ENCODE data around the gene AFF2.

The AFF2 gene

GRCh38 chrX:149007423-149007822, 507.0 kb downstream of the AFF2 start:
- DNase-seq (ENCODE audit: low read depth, low spot score) = no peak

GRCh38 chrX:149010013-149010852, 509.8 kb downstream of the AFF2 start:
- no peak for DNase-seq (ENCODE audit: low read depth, low spot score)

- DNase-seq (ENCODE audit: low read depth, low spot score) = no peak
Measured at GRCh38 chrX:149010853-149011224, 510.4 kb downstream of the AFF2 start.

GRCh38 chrX:149013081-149013480, 512.7 kb downstream of the AFF2 start:
- DNase-seq (ENCODE audit: low read depth, low spot score) = no peak

- no peak for DNase-seq (ENCODE audit: low read depth, low spot score)
Measured at GRCh38 chrX:149021159-149021558, 520.7 kb downstream of the AFF2 start.

- DNase-seq (ENCODE audit: low read depth, low spot score) = no peak
Measured at GRCh38 chrX:149022485-149022884, 522.1 kb downstream of the AFF2 start.

- no peak for DNase-seq (ENCODE audit: low read depth, low spot score)
Measured at GRCh38 chrX:149032449-149032848, 532.0 kb downstream of the AFF2 start.

- DNase-seq (ENCODE audit: low read depth, low spot score) = no peak
Measured at GRCh38 chrX:149036086-149036485, 535.7 kb downstream of the AFF2 start.

- no peak for DNase-seq (ENCODE audit: low read depth, low spot score)
Measured at GRCh38 chrX:149037281-149037870, 537.0 kb downstream of the AFF2 start.

GRCh38 chrX:149039057-149039456, 538.6 kb downstream of the AFF2 start:
- no peak for DNase-seq (ENCODE audit: low read depth, low spot score)

GRCh38 chrX:149040873-149041535, 540.6 kb downstream of the AFF2 start:
- DNase-seq (ENCODE audit: low read depth, low spot score) = no peak

GRCh38 chrX:149043401-149043800, 543.0 kb downstream of the AFF2 start:
- DNase-seq (ENCODE audit: low read depth, low spot score) = no peak

- no peak for DNase-seq (ENCODE audit: low read depth, low spot score)
Measured at GRCh38 chrX:149044471-149044870, 544.1 kb downstream of the AFF2 start.

- DNase-seq (ENCODE audit: low read depth, low spot score) = no peak
Measured at GRCh38 chrX:149045645-149046210, 545.3 kb downstream of the AFF2 start.
